Adrenal gland (tissue), 12 donors: ENCODE results near the gene INHBB. TPM values are rescaled to one million over a fixed set of nuclear protein-coding genes. Genes with fewer than 3 reads are reported as not detected.
A peak's percentile ranks its signal among the peaks of the same experiment; 100 is the strongest.
"Not testable (repeated sequence)": the region's sequence is repeated elsewhere in the genome, so short reads cannot be mapped to it uniquely, and the experiment has no call there.

Experiments
- DNase-seq, 7 donors: peaks; one replicate each; pipeline ENCODE4 v3.0.0-alpha.2; 2019 to 2020
- H3K27ac ChIP-seq, 5 donors: fragments of 200-600 bp; sonication (generic) in 4 of 5; 1 replicate in 3 of 5; 2 replicates in 2 of 5; pipeline versions ENCODE4 v1.5.1 to v1.8.0; 2016 to 2020; ENCODE audit warnings: mild to moderate bottlenecking in 1 of 5
- H3K27me3 ChIP-seq: fragments of 200-600 bp; 2 replicates; pipeline ENCODE4 v1.8.0; 2021
- H3K36me3 ChIP-seq, 2 donors: fragments of 200-600 bp; replicated peaks in 1 of 2; 1 replicate in 1 of 2; 2 replicates in 1 of 2; pipeline versions ENCODE4 v1.5.1 to v1.8.0; 2018 to 2022
- H3K4me1 ChIP-seq, 2 donors: fragments of 200-600 bp; replicated peaks in 1 of 2; 1 replicate in 1 of 2; 2 replicates in 1 of 2; pipeline versions ENCODE4 v1.5.1 to v1.8.0; 2018 to 2021
- H3K4me3 ChIP-seq, 4 donors: fragments of 200-600 bp; sonication (generic) in 3 of 4; one replicate each; pipeline ENCODE4 v1.5.1; 2016 to 2018
- H3K9me3 ChIP-seq, 3 donors: fragments of 200-600 bp; sonication (generic) in 1 of 3; replicated peaks in 1 of 3; 1 replicate in 2 of 3; 2 replicates in 1 of 3; pipeline versions ENCODE4 v1.5.1 to v1.8.0; 2016 to 2021
- POLR2A ChIP-seq, 2 donors: fragments of 450-650 bp; IDR thresholded peaks; one replicate each; pipeline ENCODE4 v1.6.1; 2017; ENCODE audit warnings: antibody characterized with exemption in 2 of 2, mild to moderate bottlenecking in 2 of 2, moderate library complexity in 1 of 2
- WGBS, 4 donors: extraction: QIAGEN DNeasy Blood & Tissue Kit in 2 of 4; methylation state at CpG; one replicate each; pipeline versions ENCODE4 v1.1.5 to v1.1.7; 2013 to 2017; 5-methylcytosine and 5-hydroxymethylcytosine counted together
- intact Hi-C, 2 donors: fragments of 100-400 bp; cut with DNase I; formaldehyde crosslinking; loops; one replicate each; pipeline versions ENCODE4 v1.14.1 to v1.15.0; 2022 to 2023
- polyA plus RNA-seq, 3 donors: library from polyadenylated mRNA; stranded (reverse); fragments of 200-250 nt in 2 of 3; fragments of 350-450 nt in 1 of 3; fragmentation: Illumina TruSeq in 1 of 3; extraction: RNeasy Lipid Tissue Mini Kit (QIAGEN cat#74804) in 1 of 3; gene quantifications; one replicate each; pipeline ENCODE4 v1.2.3, GENCODE V29; 2013 to 2014
- total RNA-seq, 9 donors: library from RNA; depleted of rRNA in 4 of 9; stranded (reverse); fragments of >200 nt in 4 of 9; fragments of 120-200 nt in 1 of 9; fragmentation: NEBNext Ultra II Directional in 1 of 9; extraction: Animal tissue kit (Norgen Biotek cat#: 25700) in 1 of 9; gene quantifications; one replicate each; pipeline versions ENCODE4 v1.1.0 to v1.2.4, GENCODE V29; 2013 to 2023
- TF ChIP-seq, protein P1 (sequence below), 6 experiments: fragments of 450-650 bp in 4 of 6; fragments of 200-600 bp in 2 of 6; sonication (generic) in 1 of 6; IDR thresholded peaks; 1 replicate in 5 of 6; 2 replicates in 1 of 6; pipeline versions ENCODE4 v1.5.1 to v1.8.0; 2016 to 2021; ENCODE audit warnings: antibody characterized with exemption in 6 of 6, mild to moderate bottlenecking in 2 of 6, moderate library complexity in 1 of 6
- donor health status: healthy with polysubstance abuse.
- donor health status: Bipolar disorder and iron deficiency.
- donor health status: DM: yes; HTN: yes; CAD: no.
- donor health status: DM: no; HTN: no; CAD: no.
- donor health status: DM: no; HTN: no; CAD: no.
- donor health status: DM: yes; HTN: yes; CAD: no.

INHBB gene
- total and polyA plus RNA-seq, 12 donors: 0.28 to 9.1 (median 6.8) TPM

DNA sequence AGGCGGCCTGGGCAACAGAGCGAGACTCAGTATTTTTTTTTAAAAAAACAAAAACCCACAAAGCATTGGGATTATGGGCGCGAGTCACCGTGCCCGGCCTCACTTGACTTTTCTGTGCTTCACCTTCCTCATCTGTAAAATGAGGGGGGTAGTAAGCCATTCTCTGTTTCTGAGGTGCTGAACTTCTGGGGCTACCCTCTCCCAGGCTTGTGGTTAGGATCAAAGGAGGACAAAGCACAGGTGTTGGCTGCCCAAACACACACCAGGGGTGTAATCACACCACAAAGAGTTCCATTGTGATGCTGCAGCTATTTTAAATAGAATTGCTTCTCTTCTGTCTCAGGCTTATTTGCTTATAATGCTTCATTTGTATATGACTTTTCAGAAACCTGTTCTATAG is 35.8 kb upstream of the INHBB start:
- no peak for DNase-seq
- Histone ChIP-seq H3K9me3 (no peaks in the 10 kb centered on the region), H3K27me3 (no peaks in the 10 kb centered on the region), H3K36me3 (no peaks in the 10 kb centered on the region), H3K27ac (no peak overlapping the region), H3K4me1 (peaks cover 0 to 10% of the 10 kb centered on the region in 2 donors), H3K4me3 (no peak overlapping the region)
- TF ChIP-seq POLR2A (IDR thresholded peaks at IDR 0.05): no peak
- TF ChIP-seq, protein P1, sequence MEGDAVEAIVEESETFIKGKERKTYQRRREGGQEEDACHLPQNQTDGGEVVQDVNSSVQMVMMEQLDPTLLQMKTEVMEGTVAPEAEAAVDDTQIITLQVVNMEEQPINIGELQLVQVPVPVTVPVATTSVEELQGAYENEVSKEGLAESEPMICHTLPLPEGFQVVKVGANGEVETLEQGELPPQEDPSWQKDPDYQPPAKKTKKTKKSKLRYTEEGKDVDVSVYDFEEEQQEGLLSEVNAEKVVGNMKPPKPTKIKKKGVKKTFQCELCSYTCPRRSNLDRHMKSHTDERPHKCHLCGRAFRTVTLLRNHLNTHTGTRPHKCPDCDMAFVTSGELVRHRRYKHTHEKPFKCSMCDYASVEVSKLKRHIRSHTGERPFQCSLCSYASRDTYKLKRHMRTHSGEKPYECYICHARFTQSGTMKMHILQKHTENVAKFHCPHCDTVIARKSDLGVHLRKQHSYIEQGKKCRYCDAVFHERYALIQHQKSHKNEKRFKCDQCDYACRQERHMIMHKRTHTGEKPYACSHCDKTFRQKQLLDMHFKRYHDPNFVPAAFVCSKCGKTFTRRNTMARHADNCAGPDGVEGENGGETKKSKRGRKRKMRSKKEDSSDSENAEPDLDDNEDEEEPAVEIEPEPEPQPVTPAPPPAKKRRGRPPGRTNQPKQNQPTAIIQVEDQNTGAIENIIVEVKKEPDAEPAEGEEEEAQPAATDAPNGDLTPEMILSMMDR (IDR thresholded peaks at IDR 0.05): no peak
- WGBS, 4 donors: 88 to 100% (median 93%) methylated on average over 6 of the region's 6 CpGs
- intact Hi-C loops: loop anchor here (5.0 to 10.0 kb wide), 2 partner anchors 195 to 198 kb away; no protein-coding TSS in a partner anchor

DNA sequence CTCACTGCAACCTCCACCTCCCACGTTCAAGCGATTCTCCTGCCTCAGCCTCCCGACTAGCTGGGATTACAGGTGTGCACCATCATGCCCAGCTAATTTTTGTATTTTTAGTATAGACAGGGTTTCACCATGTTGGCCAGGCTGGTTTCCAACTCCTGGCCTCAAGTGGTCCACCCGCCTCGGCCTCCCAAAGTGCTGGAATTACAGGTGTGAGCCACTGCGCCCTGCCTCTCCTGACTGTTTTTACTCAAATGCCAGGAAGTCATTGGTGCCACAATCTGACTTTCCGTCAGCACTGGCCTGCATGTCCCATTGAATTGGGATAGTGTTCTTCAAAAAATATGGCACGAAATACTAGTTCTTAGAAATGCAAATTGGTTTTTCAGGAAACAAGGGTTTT is 35.1 kb upstream of the INHBB start:
- WGBS, 4 donors: 94 to 97% (median 94%) methylated on average over 8 of the region's 8 CpGs

DNA sequence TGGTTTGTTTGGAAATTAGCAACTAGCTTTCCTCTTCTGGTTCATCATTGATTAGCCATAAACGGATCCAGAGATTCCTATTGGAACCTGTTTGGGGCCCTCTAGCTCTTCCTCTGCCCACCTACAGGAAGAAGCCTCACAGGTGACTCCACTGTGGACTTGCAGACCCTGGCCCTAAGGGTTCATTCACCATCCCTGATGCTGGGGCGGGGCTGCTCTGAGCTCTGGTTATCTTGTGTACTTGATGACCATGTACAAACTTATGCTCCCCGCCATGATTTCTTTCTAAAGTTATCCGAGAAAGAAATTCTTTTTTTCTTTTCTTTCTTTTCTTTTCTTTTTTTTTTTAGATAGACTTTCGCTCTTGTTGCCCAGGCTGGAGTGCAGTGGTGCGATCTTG is 33.9 kb upstream of the INHBB start:
- 75 to 97% (median 77%) methylated on average over 6 of the region's 6 CpGs for WGBS, 4 donors
- peaks cover 0 to 10% of the 10 kb centered on the region in 2 donors for H3K4me1 ChIP-seq
- intact Hi-C loops: loop anchor here (5.0 to 10.0 kb wide), 2 partner anchors 197 to 200 kb away; no protein-coding TSS in a partner anchor
- no peaks in the 10 kb centered on the region for H3K9me3 ChIP-seq
- H3K27ac ChIP-seq: no peak overlapping the region
- DNase-seq: no peak
- H3K27me3 ChIP-seq: no peaks in the 10 kb centered on the region
- no peak overlapping the region for H3K4me3 ChIP-seq
- no peak for TF ChIP-seq POLR2A (IDR thresholded peaks at IDR 0.05)
- TF ChIP-seq, protein P1 (IDR thresholded peaks at IDR 0.05): no peak
- H3K36me3 ChIP-seq: no peaks in the 10 kb centered on the region

More for the DNA sequence above, 35.1 kb upstream of the INHBB start:
- not testable (repeated sequence) for DNase-seq, H3K36me3 ChIP-seq, H3K27ac ChIP-seq, H3K27me3 ChIP-seq, H3K4me3 ChIP-seq, H3K9me3 ChIP-seq
- intact Hi-C loops: loop anchor here (5.0 to 10.0 kb wide), 2 partner anchors 196 to 199 kb away; no protein-coding TSS in a partner anchor
- H3K4me1 ChIP-seq: peaks cover 0 to 10% of the 10 kb centered on the region in 2 donors

DNA sequence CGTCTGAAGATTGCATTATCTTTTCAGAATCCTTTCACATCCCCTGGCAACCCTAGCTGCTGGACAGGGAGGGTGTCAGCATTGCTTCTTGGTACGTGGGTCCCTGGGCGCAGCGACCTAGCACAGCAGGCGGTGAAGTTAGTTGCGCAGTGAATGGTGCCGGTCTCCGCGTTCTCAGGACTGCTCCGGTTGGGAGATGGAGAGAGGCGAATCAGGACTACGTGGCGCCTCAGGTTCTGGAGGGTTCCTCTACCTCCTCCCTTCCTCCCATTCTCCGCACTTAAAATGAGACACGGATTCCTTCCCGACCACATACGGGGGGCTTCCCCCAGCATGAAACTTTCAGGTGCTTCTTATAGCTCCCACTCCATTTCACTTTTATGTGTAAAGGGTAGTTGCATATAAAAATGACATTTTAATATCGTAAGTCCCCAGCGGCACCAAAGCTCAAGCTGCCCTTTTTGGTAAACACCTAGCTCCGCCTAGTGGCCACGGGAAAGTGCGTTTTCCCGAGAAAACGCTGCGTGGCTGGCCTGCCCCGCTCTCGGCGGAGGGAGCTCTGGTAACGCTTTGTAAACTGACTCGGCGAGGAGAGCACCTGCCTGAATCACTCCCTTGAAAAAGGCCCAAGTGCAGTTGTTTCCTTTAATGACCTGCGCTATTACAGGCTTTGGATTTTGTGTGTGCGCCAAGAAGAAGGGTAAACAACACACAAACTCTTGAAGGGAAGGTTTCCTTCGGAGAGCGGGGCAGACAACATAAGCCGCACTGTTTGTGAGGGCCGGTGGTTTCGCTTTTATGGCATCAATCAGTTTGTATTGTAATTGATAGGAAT is 32.9 kb upstream of the INHBB start:
- H3K27ac ChIP-seq: peak overlapping the region in 3 of 5 donors; percentile 35 to 71 (median 57)
- 4 to 12% (median 4%) methylated on average over 25 to 38 of the region's 38 CpGs for WGBS, 4 donors

More for the DNA sequence above, 32.9 kb upstream of the INHBB start:
- no peaks in the 10 kb centered on the region for H3K9me3 ChIP-seq
- DNase-seq: peak; percentile 82 to 92 (median 88)
- H3K36me3 ChIP-seq: no peaks in the 10 kb centered on the region
- H3K27me3 ChIP-seq: no peaks in the 10 kb centered on the region
- H3K4me1 ChIP-seq: peaks cover 0 to 10% of the 10 kb centered on the region in 2 donors
- H3K4me3 ChIP-seq: peak overlapping the region in 2 of 4 donors; percentile 27 to 51
- TF ChIP-seq, protein P1 (IDR thresholded peaks at IDR 0.05): peak; percentile 86 to 95 (median 93)
- TF ChIP-seq POLR2A (IDR thresholded peaks at IDR 0.05): no peak
- intact Hi-C loops: loop anchor here (5.0 to 10.0 kb wide), 2 partner anchors 198 to 201 kb away; no protein-coding TSS in a partner anchor
